DMS153 treated with DMSO at 0.1 percent for 48 hours (cell line): ENCODE data around the gene SYK.
A peak's percentile ranks its signal among the peaks of the same experiment; 100 is the strongest.

Experiments used
- DNase-seq: peaks from one replicate; lab custom pipeline; 2025; ENCODE audit not compliant: unreplicated experiment; lab: John Stamatoyannopoulos, UW

The SYK gene

GRCh38 chr9:90901933-90902332, 100.3 kb downstream of the SYK start:
- no peak for DNase-seq

GRCh38 chr9:90903766-90904424, 102.3 kb downstream of the SYK start:
- DNase-seq: no peak

- DNase-seq: peak; percentile 44
Observed at GRCh38 chr9:90904706-90905478, 103.3 kb downstream of the SYK start.

GRCh38 chr9:90905822-90906221, 104.2 kb downstream of the SYK start:
- no peak for DNase-seq

- no peak for DNase-seq
Observed at GRCh38 chr9:90906316-90907055, 104.9 kb downstream of the SYK start.

GRCh38 chr9:90907056-90907445, 105.4 kb downstream of the SYK start:
- DNase-seq: no peak

GRCh38 chr9:90907790-90908189, 106.2 kb downstream of the SYK start:
- DNase-seq: no peak

GRCh38 chr9:90909225-90909624, 107.6 kb downstream of the SYK start:
- DNase-seq: no peak

- no peak for DNase-seq
Observed at GRCh38 chr9:90909747-90910283, 108.2 kb downstream of the SYK start.

GRCh38 chr9:90914196-90914595, 112.6 kb downstream of the SYK start:
- DNase-seq: no peak

- DNase-seq: peak; percentile 82
Observed at GRCh38 chr9:90914868-90915483, 113.4 kb downstream of the SYK start.

GRCh38 chr9:90915693-90916092, 114.1 kb downstream of the SYK start:
- no peak for DNase-seq

- no peak for DNase-seq
Observed at GRCh38 chr9:90916147-90916734, 114.6 kb downstream of the SYK start.

- no peak for DNase-seq
Observed at GRCh38 chr9:90919883-90920282, 118.3 kb downstream of the SYK start.

GRCh38 chr9:90921104-90921503, 119.5 kb downstream of the SYK start:
- peak; percentile 49 for DNase-seq

- DNase-seq: no peak
Observed at GRCh38 chr9:90921969-90922368, 120.3 kb downstream of the SYK start.

- no peak for DNase-seq
Observed at GRCh38 chr9:90925581-90926257, 124.1 kb downstream of the SYK start.

GRCh38 chr9:90926936-90927335, 125.3 kb downstream of the SYK start:
- DNase-seq: no peak

GRCh38 chr9:90927496-90927895, 125.9 kb downstream of the SYK start:
- DNase-seq: no peak

GRCh38 chr9:90929626-90930025, 128.0 kb downstream of the SYK start:
- DNase-seq: no peak
